WTC11 (cell line): Measurements from ENCODE around the gene TMED10. TPM values are rescaled to one million over a fixed set of nuclear protein-coding genes. Genes with fewer than 3 reads are reported as not detected.

Experiments
- ATAC-seq: fragments of 200-7000 bp; cut with Tn5 transposase; 2 replicates; pipeline ENCODE4 v1.10.0; 2021; ENCODE audit warnings: mild to moderate bottlenecking, moderate library complexity
- CTCF ChIA-PET: fragments of 300-600 bp; sonication (Branson Sonifier 250); formaldehyde crosslinking; loops from one replicate; lab custom pipeline; 2021; ENCODE audit warnings: antibody characterized with exemption; lab: Charles Lee
- POLR2A ChIA-PET: fragments of 350-600 bp; sonication (Branson Sonifier 250); formaldehyde crosslinking; loops from one replicate; lab custom pipeline; 2021; ENCODE audit warnings: antibody characterized with exemption; lab: Charles Lee
- DNase-seq: peaks from one replicate; pipeline ENCODE4 v3.0.0; 2021; ENCODE audit warnings: low spot score
- H3K27ac Mint-ChIP-seq: 2 replicates; pipeline ENCODE4 v1.8.0; 2021; ENCODE audit warnings: mixed read lengths
- H3K27me3 Mint-ChIP-seq: 2 replicates; pipeline ENCODE4 v1.8.0; 2021; ENCODE audit warnings: low read depth, mild to moderate bottlenecking, moderate library complexity, mixed read lengths
- H3K36me3 Mint-ChIP-seq: 2 replicates; pipeline ENCODE4 v1.8.0; 2021; ENCODE audit warnings: mixed read lengths
- H3K4me1 Mint-ChIP-seq: 2 replicates; pipeline ENCODE4 v1.8.0; 2022; ENCODE audit warnings: mixed read lengths
- H3K4me3 Mint-ChIP-seq: 2 replicates; pipeline ENCODE4 v1.8.0; 2021; ENCODE audit warnings: mild to moderate bottlenecking, moderate library complexity, mixed read lengths
- H3K9me3 Mint-ChIP-seq: 2 replicates; pipeline ENCODE4 v1.8.0; 2021; ENCODE audit warnings: mixed read lengths
- ARID4B ChIP-seq: sonication (generic); formaldehyde crosslinking; IDR thresholded peaks from 2 replicates; pipeline ENCODE4 v1.8.0; 2023; ENCODE audit warnings: missing genetic modification reagents, mild to moderate bottlenecking, borderline replicate concordance
- E2F5 ChIP-seq: sonication (generic); formaldehyde crosslinking; IDR thresholded peaks from 2 replicates; pipeline ENCODE4 v1.8.1; 2022; ENCODE audit warnings: mild to moderate bottlenecking, moderate library complexity, missing genetic modification reagents
- ETV6 ChIP-seq: sonication (generic); formaldehyde crosslinking; IDR thresholded peaks from 2 replicates; pipeline ENCODE4 v1.8.1; 2022; ENCODE audit warnings: mild to moderate bottlenecking, missing genetic modification reagents
- GABPB1 ChIP-seq: sonication (generic); formaldehyde crosslinking; IDR thresholded peaks from 2 replicates; pipeline ENCODE4 v1.8.1; 2023; ENCODE audit warnings: mild to moderate bottlenecking, missing genetic modification reagents
- HMGA2 ChIP-seq: fragments of 250-450 bp; sonication (Bioruptor Pico); IDR thresholded peaks from 2 replicates; pipeline ENCODE4 v1.4.0; 2021; ENCODE audit warnings: mild to moderate bottlenecking, moderate library complexity
- IRF2 ChIP-seq: sonication (generic); formaldehyde crosslinking; IDR thresholded peaks from 2 replicates; pipeline ENCODE4 v1.8.0; 2022; ENCODE audit warnings: low read depth, missing genetic modification reagents, borderline replicate concordance
- JUN ChIP-seq: sonication (generic); formaldehyde crosslinking; IDR thresholded peaks from 2 replicates; pipeline ENCODE4 v1.8.0; 2023; ENCODE audit warnings: mild to moderate bottlenecking, missing genetic modification reagents
- MYBL2 ChIP-seq: sonication (generic); formaldehyde crosslinking; IDR thresholded peaks from 2 replicates; pipeline ENCODE4 v1.8.1; 2023; ENCODE audit warnings: mild to moderate bottlenecking, moderate library complexity, missing genetic modification reagents
- ZNF281 ChIP-seq: sonication (generic); formaldehyde crosslinking; IDR thresholded peaks from 2 replicates; pipeline ENCODE4 v1.8.0; 2023; ENCODE audit warnings: mild to moderate bottlenecking, missing genetic modification reagents
- total RNA-seq: library from RNA; stranded (reverse); gene quantifications from 3 replicates; pipeline ENCODE4 v1.2.3, GENCODE V29; 2021
- TF ChIP-seq, protein P1 (sequence below): fragments of 250-450 bp; sonication (Bioruptor Pico); IDR thresholded peaks from 2 replicates; pipeline ENCODE4 v1.9.0; 2021; ENCODE audit warnings: moderate library complexity, mild to moderate bottlenecking, inconsistent platforms, borderline replicate concordance
- TF ChIP-seq, protein P2 (sequence below): sonication (generic); formaldehyde crosslinking; conservative IDR thresholded peaks from 2 replicates; pipeline ENCODE4 v1.8.1; 2023; ENCODE audit warnings: mild to moderate bottlenecking, low read depth, missing genetic modification reagents, moderate library complexity
- TF ChIP-seq, protein P3 (sequence below): sonication (generic); formaldehyde crosslinking; IDR thresholded peaks from 2 replicates; pipeline ENCODE4 v1.8.1; 2023; ENCODE audit warnings: mild to moderate bottlenecking, missing genetic modification reagents, moderate library complexity

Gene TMED10
- total RNA-seq, 1 experiment from 2014 or later = 234 TPM

DNA sequence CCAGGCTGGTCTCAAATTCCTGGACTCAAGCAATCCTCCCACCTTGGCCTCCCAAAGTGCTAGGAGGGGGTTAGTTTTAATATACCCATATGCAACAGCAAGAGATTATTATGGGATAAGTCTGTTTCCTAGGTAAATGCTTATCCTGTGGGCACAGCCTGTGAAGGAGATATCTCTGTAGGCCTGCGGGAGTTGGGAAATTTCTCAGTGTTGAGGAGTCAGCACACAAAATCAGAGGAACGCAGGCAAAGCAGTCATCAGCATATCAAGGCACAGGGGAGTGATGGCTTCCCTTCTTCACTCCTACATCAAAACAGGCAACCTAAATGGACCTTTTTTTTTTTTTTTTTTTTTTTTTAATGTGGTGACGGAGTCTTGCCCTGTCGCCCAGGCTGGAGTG, 20.9 kb upstream of the TMED10 start:
- ChIA-PET CTCF (no interaction called here), POLR2A (no interaction called here)
- H3K4me1 Mint-ChIP-seq = peaks cover 5% of the 10 kb centered on the region
- TF ChIP-seq IRF2 = no peak
- TF ChIP-seq ETV6 (CRISPR knock-in tag) = no peak
- TF ChIP-seq, protein P1, sequence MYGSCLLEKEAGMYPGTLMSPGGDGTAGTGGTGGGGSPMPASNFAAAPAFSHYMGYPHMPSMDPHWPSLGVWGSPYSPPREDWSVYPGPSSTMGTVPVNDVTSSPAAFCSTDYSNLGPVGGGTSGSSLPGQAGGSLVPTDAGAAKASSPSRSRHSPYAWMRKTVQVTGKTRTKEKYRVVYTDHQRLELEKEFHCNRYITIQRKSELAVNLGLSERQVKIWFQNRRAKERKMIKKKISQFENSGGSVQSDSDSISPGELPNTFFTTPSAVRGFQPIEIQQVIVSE (CRISPR knock-in tag) = no peak
- TF ChIP-seq HMGA2 = no peak
- TF ChIP-seq, all 79 proteins: peak for 0
- Mint-ChIP-seq H3K27ac (no peak overlapping the region), H3K9me3 (no peaks in the 10 kb centered on the region), H3K4me3 (no peak overlapping the region), H3K27me3 (no peaks in the 10 kb centered on the region), H3K36me3 (no peaks in the 10 kb centered on the region)
- no peak for ATAC-seq
- no peak for DNase-seq

DNA sequence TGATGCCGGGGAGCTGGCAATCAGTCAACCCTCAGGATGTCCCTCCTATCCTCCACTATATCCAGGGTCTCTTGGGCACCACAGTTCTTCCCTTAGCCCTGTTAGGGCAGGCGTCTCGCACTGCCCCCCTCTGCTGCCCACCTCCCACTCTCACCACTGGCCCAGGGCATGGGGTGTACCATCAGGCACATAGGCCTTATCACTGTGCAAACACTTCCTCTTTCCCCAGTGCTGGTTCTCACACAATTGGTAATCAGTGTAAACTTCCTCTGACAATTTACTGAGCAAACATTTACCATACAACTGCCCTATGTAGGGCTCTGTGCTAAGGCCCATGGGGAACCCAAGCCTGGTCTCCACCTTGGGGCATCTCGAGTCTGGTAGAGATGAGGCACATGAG, 20.1 kb upstream of the TMED10 start:
- ChIA-PET POLR2A (no interaction called here), CTCF (no interaction called here)
- H3K4me3 Mint-ChIP-seq = no peak overlapping the region
- no peak for ATAC-seq
- H3K27ac Mint-ChIP-seq = no peak overlapping the region
- H3K36me3 Mint-ChIP-seq = no peaks in the 10 kb centered on the region
- no peaks in the 10 kb centered on the region for H3K9me3 Mint-ChIP-seq
- DNase-seq = no peak
- TF ChIP-seq GABPB1 (CRISPR knock-in tag) = peak; percentile 74
- no peak for TF ChIP-seq JUN (CRISPR knock-in tag)
- TF ChIP-seq, all 79 proteins: peak for 1
- Mint-ChIP-seq H3K27me3 (no peaks in the 10 kb centered on the region), H3K4me1 (peaks cover 5% of the 10 kb centered on the region)

- CTCF ChIA-PET = no interaction called here
- H3K36me3 Mint-ChIP-seq = no peaks in the 10 kb centered on the region
Observed at GRCh38 chr14:75196064-75196463, 19.7 kb upstream of the TMED10 start.

DNA sequence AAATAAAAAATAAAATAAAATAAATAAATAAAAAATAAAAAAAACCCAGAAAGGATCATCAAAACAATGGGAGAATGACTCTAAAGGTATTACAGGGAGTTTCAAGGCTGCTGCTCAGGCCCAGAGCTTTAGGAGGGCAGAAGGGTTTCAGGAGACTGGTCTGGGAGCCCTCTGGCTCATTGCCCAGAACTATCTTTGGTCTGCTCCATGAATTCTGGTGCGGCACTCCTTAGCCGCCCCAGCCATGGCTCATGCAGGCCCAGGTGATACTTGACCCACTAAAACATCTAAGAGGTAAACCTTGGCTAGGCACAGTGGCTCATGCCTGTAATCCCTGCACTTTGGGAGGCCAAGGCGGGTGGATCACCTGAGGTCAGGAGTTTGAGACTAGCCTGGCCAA, 14.7 kb upstream of the TMED10 start:
- ATAC-seq = no peak
- no peaks in the 10 kb centered on the region for H3K4me1 Mint-ChIP-seq
- TF ChIP-seq JUN (CRISPR knock-in tag) (no peak), ARID4B (no peak)
- TF ChIP-seq, protein P2, sequence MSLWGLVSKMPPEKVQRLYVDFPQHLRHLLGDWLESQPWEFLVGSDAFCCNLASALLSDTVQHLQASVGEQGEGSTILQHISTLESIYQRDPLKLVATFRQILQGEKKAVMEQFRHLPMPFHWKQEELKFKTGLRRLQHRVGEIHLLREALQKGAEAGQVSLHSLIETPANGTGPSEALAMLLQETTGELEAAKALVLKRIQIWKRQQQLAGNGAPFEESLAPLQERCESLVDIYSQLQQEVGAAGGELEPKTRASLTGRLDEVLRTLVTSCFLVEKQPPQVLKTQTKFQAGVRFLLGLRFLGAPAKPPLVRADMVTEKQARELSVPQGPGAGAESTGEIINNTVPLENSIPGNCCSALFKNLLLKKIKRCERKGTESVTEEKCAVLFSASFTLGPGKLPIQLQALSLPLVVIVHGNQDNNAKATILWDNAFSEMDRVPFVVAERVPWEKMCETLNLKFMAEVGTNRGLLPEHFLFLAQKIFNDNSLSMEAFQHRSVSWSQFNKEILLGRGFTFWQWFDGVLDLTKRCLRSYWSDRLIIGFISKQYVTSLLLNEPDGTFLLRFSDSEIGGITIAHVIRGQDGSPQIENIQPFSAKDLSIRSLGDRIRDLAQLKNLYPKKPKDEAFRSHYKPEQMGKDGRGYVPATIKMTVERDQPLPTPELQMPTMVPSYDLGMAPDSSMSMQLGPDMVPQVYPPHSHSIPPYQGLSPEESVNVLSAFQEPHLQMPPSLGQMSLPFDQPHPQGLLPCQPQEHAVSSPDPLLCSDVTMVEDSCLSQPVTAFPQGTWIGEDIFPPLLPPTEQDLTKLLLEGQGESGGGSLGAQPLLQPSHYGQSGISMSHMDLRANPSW (CRISPR knock-in tag) = no peak
- TF ChIP-seq, all 79 proteins: peak for 0
- H3K9me3 Mint-ChIP-seq = no peaks in the 10 kb centered on the region
- POLR2A ChIA-PET = no interaction called here
- H3K4me3 Mint-ChIP-seq = no peak overlapping the region
- CTCF ChIA-PET = no interaction called here
- no peak overlapping the region for H3K27ac Mint-ChIP-seq
- DNase-seq = no peak
- no peaks in the 10 kb centered on the region for H3K36me3 Mint-ChIP-seq
- H3K27me3 Mint-ChIP-seq = peaks cover 3% of the 10 kb centered on the region

More at GRCh38 chr14:75196064-75196463, 19.7 kb upstream of the TMED10 start:
- DNase-seq = no peak
- Mint-ChIP-seq H3K4me1 (peaks cover 5% of the 10 kb centered on the region), H3K27me3 (no peaks in the 10 kb centered on the region)
- no peak for TF ChIP-seq ZNF281 (CRISPR knock-in tag)
- no peak for TF ChIP-seq E2F5 (CRISPR knock-in tag)
- TF ChIP-seq, protein P3, sequence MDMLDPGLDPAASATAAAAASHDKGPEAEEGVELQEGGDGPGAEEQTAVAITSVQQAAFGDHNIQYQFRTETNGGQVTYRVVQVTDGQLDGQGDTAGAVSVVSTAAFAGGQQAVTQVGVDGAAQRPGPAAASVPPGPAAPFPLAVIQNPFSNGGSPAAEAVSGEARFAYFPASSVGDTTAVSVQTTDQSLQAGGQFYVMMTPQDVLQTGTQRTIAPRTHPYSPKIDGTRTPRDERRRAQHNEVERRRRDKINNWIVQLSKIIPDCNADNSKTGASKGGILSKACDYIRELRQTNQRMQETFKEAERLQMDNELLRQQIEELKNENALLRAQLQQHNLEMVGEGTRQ = no peak
- no peak for TF ChIP-seq MYBL2 (CRISPR knock-in tag)
- TF ChIP-seq, all 79 proteins: peak for 0
- Mint-ChIP-seq H3K27ac (no peak overlapping the region), H3K4me3 (no peak overlapping the region), H3K9me3 (no peaks in the 10 kb centered on the region)
- POLR2A ChIA-PET = interaction anchor here (0.7 kb wide), 1 partner anchor 163 kb away, joined by 4 read pairs; no protein-coding TSS in a partner anchor
- ATAC-seq = no peak
